Testis (tissue), 2 donors: Measurements from ENCODE around the gene PPP1R2C.

Experiments
- CTCF ChIP-seq, 3 experiments: fragments of 450-650 bp in 2 of 3; fragments of 200-600 bp in 1 of 3; sonication (generic) in 1 of 3; IDR thresholded peaks; one replicate each; pipeline ENCODE4 v1.5.1; 2016 to 2019; ENCODE audit warnings: antibody characterized with exemption in 3 of 3, mild to moderate bottlenecking in 2 of 3, moderate library complexity in 1 of 3
- POLR2A ChIP-seq: fragments of 450-650 bp; IDR thresholded peaks from one replicate; pipeline ENCODE4 v1.6.1; 2017; ENCODE audit warnings: antibody characterized with exemption, mild to moderate bottlenecking, moderate library complexity

- TF ChIP-seq POLR2A, result no peak
- TF ChIP-seq CTCF (IDR thresholded peaks at IDR 0.05), result no peak
Measured at GRCh38 chrX:42818151-42818921, 40.4 kb upstream of the PPP1R2C start.
